GM18526 (cell line): ENCODE results near the gene ECEL1.

Source experiments
- POLR2A ChIP-seq: IDR thresholded peaks from 3 replicates; pipeline ENCODE4 v1.6.1; 2011; ENCODE audit not compliant: insufficient read length; ENCODE audit errors: extremely low read depth

The ECEL1 gene

GRCh38 chr2:232492236-232492848 lies 4.7 kb upstream of the ECEL1 start:
- TF ChIP-seq POLR2A = no peak

DNA sequence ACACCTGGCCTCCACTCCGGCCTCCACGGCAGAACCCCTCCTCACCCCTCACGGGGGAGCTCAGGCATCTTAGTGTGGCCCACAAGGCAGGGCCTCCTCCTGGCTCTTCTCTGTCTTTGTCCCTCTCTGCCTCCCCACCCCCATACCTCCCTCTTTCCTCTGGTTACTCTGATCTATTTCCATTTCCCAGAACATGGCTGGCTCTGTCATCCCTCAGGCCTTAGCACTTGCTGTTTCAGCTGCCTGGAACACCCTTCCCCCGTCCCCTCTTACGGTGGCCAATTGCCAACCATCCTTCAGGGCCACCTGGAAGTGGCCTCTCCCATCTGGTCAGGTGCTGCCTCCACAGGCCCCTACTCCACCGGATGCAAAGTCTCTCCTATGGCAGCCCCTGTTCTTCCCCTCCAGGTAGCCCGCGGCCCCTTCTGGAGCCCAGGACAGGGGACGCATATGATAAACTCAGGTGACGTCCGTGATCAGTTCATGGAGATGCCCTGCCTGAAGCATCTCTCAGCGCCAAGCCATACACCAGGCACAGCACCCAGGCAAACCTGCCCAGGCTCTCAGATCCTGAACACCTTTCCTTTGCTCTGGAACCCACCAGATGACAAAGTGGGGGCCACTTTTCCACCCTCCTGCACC lies 3.6 kb upstream of the ECEL1 start:
- no peak for TF ChIP-seq POLR2A

GRCh38 chr2:232490221-232491138 lies 2.8 kb upstream of the ECEL1 start:
- no peak for TF ChIP-seq POLR2A

DNA sequence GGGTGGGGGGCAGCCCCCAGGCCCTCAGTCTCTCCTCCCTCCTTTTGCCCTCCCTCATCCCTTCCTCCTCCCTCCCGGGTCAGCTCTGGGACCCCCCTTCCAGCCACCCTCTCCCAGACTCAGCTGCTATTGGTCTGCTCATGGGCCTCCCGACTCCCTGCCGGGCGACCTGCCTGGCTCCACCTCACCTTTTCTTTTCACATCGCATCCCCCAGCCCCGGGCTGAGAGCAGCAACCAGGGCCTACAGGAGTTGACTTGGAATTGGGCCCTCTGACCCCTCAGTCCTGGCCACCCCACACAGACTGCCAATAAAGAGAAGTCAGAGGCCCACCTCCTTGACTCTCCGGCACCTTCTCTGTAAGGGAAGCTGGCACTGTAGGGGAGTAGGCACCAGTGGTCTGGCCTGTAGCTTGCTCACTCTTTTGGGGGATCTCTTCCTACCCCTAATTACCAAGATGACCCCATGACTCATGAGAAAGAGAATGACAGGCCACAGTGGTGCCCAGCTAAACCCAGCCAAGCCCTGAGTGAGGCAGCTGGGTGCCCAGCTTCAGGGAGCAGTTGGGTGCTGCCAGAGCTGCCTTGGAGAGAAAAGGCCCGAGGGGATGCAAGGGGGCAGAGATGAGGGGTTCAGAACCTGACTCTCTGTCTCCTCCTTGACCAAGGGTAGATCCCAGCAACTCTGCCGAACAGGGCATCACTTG lies 2.0 kb upstream of the ECEL1 start:
- no peak for TF ChIP-seq POLR2A

- no peak for TF ChIP-seq POLR2A
Measured at GRCh38 chr2:232488721-232489300, 1.2 kb upstream of the ECEL1 start.

DNA sequence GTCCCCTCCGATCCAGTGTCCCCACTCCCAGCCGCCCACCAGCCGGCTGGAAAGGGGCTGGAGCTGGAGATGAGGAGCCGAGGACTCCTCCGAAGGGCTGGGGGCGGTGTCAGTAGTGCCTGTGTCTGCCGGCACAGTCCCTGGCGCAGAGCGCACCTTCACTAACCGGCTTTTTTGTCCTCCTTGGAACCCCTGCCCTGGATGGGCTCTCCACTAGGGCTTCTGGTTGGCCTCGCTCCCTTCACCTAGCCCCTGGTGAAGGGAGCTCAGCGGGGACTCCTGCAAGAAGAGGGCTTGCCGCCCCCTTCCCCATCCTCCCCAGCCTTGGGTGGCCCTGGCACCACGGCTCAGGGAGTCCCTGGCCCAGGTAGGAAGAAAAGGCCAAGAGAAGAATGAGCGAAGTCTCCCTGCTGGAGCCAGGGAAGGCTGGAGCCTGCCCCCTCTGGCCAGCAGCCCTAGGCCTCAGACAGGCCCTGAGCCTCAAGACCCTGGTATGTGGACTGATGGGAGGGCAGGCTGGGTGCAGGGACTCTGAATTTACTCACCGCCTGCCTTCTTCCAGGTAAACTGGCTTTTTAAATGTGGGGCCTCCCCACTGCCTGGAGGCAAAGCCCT lies 570 bp upstream of the ECEL1 start:
- TF ChIP-seq POLR2A = no peak

DNA sequence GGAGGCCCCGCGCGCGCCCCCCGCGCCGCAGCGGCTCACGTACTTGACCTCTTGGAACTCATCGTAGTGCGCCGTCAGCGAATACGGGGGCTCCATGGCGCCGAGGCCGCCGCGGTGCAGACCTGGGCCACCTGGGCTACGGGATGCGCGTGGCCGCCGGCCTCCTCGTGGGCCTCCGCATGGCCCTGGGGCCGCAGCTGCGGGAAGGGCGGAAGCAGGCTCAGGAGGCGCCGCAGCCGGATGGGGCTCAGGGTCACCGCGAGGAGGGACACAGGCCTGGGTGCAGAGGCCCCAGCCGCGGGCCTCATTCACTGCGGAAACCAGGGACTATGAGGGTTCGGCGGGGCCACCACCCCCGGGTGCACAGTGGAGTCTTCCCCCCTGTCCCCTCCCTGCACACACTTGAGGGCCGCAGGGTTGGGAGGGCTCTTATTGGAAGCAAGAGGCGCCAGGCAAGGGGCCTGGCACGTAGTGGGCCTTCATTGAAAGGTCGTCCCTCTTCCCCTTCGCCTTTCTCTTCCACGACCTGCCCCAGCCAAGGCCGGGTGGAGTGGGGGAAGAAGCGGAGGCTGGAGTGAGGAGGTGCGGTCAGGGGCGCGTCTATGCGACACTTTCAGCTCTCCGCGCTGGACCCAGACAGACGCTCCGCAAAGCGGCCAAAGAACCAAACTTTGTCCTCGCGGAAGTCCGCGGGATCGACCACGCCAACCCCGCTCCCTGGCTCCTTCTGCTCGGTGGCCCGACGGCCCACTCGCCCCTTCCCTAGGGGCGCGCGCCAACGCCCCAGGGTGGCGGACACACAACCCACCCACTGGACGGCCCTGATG lies 863 bp downstream of the ECEL1 start:
- no peak for TF ChIP-seq POLR2A

GRCh38 chr2:232485757-232486557 lies 1.7 kb downstream of the ECEL1 start:
- TF ChIP-seq POLR2A = no peak

- no peak for TF ChIP-seq POLR2A
Measured at GRCh38 chr2:232485348-232485756, 2.3 kb downstream of the ECEL1 start.

GRCh38 chr2:232484628-232485347 lies 2.8 kb downstream of the ECEL1 start:
- TF ChIP-seq POLR2A = no peak

GRCh38 chr2:232483923-232484627 lies 3.6 kb downstream of the ECEL1 start:
- no peak for TF ChIP-seq POLR2A
